ENCODE measurements around the gene TIMP2.
"Not testable (repeated sequence)": the region's sequence is repeated elsewhere in the genome, so short reads cannot be mapped to it uniquely, and the experiment has no call there.

Gene TIMP2, protein sequence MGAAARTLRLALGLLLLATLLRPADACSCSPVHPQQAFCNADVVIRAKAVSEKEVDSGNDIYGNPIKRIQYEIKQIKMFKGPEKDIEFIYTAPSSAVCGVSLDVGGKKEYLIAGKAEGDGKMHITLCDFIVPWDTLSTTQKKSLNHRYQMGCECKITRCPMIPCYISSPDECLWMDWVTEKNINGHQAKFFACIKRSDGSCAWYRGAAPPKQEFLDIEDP

DNA sequence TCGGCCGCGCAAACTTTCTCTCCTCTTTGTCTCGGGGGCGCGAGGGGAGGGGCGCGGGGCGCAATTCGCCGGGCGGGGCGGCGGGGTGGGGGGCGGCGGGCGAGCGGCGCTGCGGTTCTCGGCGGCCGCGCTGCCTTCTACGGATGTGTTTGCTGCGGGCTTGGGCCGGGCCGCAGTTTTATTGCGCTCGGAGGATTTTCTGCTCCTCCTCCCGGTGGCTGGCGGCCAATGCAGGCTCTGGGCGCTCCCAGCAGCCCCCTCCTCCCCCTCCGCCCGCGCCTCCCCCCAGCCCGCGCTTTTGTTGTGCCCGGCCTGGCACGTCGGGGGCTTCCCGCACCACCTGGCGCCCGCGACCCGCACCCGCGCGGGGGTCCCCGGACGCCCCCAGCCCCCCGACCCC, at the start of gene TIMP2:
Gene TIMP2 (minus strand): TSS at position 154 of the 400 bp plus-strand sequence. CDS start 299 bp downstream, outside the sequence.
- DNase-seq: peak; percentile 47

DNA sequence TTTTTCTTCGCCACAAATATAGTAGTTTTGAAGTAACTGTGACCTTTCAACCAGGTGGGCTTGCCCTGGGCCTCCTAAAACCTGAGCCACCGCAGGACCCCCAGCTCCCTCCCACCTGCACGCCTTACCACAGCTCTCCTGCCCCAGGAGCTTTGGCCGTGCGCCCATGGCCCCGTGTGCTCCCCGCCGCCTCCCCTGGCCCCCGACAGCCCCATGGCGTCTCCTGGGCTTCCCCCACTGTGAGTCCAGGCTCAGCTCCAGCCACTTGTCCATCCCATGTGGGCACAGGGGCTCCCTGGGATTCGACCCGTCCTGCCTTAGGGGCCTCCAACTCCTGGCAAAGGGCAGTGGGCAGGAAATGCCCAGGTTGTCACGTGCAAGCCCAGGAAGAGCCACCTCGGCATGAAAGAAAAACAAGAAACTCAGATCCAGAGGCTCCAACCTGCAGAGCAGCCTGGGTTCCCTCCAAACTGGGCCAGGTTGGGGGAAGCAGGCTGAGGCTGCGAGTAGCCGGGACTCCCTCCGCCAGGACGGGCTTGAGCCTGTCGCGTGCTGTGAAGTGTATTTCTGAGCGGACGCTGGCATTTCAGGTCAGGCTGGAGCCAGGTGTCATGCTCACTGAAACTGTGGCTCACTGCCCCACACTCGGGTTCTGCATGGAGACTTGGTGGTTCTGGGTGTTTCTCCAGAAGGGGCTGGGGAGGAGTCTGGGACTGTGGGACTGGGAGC, 48.8 kb upstream of the TIMP2 start:
- DNase-seq: no peak

DNA sequence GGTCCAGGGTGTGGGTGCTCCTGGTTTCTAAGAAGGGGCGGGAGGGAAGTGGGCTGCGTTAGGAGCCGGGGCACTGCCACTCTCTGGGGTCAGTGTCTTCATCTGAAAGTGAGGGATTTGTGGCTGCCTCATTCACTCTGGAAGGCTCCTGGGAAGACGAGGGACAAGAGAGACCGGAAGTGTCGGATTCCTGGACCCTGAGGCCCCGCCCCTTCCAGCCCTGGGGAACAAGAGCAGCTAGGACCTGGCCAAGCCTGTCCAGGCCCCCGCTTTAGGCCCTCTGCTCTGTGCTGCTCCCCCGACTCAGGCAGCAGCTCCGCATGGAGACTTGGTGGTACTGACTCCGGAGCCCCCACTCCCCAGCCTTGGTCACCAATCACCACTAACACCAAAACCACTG, 48.0 kb upstream of the TIMP2 start:
- DNase-seq: no peak

DNA sequence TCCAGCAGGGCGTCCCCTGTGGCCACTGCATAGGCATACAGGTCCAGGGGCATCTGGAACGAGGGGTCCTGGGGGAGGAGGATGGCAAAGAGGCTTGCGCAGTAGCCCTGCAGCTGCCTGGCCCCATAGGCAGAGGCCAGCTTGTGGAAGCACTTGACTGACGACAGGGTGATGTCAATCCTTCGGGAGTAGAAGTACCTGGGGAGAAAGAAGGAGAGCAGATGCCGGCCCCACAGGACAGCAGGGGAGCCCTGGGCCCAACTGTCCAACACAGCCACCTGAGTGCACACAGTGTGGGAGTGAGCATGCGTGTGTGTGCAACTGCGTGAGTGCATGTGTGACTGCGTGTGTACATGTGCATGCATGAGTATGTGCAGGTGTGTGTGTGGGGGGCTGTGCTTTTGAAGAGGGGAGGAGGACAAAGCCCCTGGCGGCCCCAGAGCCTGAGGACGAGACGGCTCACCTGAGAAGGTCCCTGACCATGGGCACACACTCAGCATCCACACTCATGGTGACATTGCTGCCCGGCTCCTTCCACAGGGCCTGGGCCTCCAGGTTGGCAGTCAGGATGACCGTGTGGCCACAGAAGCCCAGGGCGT, 47.4 kb upstream of the TIMP2 start:
- no peak for DNase-seq

DNA sequence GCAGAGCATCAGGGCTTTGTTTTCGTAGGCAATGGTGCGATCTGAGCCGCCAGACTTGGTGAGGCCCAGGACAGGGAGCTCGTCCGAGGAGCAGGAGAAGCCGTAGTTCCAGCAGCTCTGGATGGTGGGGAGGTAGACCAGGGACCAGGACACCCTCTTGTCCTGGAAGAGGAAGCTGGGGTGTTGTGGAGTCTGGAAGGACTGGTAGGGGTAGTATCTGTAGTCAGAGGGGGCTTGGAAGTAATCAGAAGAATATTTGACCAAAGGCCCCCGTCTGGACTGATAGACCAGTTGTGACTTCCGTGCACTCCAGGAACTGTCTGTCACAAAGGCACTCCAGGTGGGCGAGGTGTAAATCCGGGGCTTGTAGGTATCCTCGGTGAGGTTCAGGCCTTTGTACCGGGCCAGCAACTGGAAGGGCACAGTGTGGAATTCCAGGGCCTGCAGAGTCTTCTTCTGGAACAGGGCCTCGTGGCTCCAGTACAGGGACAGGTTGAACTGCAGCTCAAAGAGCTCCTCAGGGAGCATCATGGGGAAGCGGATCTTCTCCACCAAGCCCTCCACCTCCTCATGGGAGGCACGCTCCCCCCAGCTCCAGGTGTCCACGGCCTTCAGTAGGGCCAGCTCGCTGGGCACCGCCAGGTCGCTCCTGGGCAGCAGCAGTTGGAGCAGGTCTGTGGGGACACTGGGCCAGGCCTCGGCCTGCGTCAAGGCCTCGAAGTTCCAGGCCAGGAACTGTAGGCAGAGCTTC, 46.7 kb upstream of the TIMP2 start:
- DNase-seq: no peak

DNA sequence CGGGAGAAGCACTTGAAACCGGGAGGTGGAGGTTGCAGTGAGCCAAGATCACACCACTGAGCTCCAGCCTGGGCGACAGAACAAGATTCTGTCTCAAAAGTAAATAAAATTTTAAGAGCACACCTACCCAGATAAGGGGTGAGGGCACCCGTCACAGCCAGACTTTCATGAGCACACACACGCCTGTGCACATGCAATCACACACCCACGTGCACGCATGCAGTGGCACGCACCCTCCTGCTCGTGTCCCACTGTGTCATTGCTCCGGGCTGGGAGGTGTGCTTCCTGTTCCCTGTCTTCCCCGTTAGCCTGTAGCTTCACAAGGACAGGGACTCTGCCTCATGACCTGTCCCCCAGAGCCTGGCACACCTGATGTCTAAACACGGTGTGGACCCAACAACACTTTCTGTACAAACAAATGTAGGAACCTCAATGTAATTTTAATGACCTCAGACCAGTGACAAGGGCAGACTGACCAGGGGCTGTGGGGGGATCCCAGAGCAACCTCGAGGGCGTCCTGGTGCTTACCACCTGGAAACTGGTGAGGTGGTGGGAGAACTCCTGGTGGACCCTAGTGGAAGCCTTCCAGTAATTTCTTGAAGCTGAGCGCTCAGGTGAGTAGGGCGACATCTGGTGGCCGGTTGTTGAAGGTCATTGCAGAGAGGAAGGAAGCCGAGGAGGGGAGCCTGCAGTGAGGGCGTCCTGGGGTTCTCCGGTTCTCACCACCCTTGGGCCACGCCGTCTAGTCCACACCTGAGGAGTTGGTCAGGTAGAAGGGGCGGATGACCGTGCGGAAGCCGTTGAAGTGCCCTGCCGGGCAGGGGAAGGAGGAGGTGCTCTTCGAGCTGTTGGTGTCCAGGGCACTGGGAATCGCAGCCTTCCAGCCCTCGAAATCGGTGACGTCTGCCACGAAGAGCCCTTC, 45.9 kb upstream of the TIMP2 start:
- DNase-seq: peak; percentile 20

DNA sequence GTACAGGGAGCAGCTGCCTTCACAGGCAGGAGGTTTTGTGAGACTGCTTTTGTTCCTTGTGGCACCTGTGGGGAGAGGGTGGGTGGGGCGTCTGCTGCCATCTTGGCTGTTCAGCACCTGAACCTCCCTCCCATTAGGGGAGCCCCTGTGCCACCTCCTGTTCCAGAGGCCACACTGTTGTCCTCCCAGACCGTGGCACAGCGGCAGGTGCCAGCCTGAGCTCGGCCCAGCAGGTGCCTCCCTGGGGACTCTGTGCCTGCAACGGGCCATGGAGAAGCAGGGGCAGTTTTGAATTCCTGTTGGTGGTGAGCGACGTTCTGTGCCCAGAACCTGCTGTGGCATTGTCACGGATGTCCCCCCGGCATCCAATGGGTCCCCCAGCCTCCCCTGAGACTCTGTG, 44.7 kb upstream of the TIMP2 start:
- DNase-seq: no peak

DNA sequence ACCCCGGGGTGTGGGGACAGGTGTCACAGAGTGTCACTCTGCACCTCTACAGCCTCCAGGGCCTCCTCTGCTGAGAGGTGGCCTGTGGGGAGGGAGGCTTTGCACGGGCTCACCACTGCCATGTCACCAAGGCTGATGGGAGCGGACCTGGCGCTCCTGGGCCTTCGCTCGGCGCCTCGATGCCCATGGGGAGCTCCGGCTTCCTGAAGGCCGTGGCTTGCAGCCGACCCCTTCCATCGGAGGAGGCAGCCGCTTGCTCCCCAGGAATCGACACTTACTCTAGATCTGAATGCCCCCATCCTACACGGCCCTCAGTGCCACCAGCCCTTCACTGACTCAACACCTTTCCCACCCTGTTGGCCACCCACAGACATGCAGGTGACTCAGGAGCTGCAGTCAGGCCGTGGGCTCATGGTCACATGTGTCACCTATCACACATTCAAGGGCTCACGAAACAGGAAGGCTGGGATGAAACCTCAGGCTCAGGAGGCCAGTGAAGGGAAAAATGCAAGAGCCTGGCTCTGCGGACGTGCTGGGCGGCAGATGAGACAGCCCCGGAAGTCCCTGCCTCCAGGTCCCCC, 42.7 kb upstream of the TIMP2 start:
- DNase-seq: no peak

DNA sequence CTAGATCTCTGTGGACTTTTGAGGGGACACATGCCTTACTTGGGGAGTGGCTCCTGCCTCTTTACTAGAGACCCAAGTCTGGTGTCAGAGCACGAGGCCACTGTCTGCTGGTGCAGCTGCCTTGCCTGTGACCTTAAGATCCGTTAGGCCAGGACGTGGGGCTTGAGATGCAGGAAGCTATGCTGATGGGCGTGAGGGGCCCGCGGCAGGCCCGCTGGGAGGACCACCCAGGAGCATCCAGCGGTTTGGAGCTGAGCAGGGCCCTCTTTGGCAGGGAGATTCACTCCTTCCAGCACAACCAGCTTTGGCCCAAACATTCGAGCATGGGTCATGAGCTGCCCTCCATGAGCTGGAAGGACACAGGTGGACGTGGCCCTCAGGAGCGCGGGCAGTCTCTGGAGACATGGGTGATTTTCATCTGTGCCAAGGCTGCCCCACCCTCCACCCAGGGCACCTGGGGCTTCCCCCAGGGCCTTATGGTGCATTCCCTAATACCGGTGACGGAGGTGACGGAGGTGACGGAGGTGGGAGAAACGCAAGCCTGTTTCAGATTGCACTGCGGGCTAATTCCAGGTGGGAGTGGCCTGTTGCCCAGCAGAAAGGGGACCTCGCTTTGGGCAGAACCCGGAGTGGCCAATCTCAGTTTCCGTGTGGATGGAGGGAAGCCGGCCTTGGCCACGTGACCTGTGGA, 41.9 kb upstream of the TIMP2 start:
- no peak for DNase-seq

DNA sequence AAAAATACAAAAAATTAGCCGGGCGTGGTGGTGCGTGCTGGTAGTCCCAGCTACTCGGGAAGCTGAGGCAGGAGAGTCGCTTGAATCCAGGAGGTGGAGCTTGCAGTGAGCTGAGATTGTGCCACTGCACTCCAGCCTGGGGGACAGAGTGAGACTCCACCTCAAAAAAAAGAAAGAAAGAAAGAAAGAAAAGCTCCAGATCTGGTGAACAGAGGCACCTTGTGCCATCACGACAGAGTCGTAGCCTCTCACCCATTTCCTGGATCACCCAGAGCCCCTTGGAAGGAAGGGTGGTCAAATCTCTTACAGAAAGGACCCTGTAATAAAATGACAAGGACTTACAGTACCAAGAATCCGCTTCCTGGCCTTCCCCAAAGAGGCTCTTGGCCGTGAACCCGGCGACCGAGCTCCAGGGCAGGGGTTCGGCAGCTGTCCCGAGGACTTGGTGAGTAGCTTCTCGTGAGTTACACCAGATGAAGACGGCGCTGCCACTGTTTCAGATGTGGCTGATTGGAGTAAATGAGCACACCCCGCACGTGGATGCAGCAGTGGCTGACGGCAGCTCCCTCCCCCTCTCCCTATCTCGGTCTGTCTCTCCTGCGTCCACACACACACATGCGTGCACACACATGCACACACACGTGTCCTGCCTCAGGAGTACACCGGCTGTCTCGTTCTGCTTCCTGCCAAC, 41.1 kb upstream of the TIMP2 start:
- no peak for DNase-seq

DNA sequence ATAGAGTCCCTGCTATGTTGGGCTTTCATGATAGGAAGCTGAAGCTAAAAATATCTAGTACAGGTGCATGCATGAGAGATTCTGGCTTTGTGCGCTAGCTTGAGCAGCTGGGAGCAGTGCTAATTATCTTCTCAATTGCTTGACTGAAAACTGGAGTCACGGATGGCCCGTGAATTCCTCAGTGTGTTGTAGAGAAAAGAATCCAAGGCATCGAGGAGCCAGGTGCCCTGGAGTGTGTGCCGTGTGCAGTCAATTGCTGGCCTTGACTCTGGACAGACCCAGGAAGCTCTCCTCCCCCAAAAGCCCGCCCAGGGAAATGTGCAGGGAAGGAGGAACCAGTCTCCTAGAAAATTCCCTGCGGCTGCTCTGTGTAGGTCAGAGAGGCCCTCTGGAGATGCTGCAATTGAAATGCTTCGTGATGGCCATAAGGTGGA, 40.3 kb upstream of the TIMP2 start:
- no peak for DNase-seq

DNA sequence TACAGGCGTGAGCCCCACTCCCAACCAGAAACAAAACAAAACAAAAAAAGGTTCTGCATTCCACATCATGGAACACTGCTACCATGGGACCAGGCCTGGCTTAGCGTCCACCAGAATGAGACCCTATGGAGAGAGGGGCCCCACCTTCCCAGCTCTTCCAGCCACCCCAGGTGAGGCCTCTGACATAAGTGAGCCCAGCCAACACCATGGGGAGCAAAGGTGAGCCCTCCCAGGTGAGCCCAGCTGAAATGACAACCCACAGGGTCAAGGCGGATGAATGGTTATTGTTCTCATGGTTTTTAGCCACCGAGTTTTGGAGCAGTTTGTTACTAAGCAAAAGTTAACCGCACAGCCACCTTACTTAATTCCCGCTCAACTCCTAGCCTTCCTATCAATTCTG, 38.2 kb upstream of the TIMP2 start:
- DNase-seq: no peak

DNA sequence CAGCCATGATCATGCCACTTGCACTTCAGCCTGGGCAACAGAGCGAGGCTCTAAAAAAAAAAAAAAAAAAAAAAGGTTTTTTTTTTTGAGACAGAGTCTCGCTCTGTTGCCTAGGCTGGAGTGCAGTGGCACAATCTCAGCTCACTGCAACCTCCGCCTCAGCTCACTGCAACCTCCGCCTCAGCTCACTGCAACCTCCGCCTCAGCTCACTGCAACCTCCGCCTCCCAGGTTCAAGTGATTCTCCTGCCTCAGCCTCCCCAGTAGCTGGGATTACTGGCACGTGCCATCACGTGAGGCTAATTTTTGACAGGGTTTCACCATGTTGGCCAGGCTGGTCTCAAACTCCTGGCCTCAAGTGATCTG, 37.8 kb upstream of the TIMP2 start:
- not testable (repeated sequence) for DNase-seq

DNA sequence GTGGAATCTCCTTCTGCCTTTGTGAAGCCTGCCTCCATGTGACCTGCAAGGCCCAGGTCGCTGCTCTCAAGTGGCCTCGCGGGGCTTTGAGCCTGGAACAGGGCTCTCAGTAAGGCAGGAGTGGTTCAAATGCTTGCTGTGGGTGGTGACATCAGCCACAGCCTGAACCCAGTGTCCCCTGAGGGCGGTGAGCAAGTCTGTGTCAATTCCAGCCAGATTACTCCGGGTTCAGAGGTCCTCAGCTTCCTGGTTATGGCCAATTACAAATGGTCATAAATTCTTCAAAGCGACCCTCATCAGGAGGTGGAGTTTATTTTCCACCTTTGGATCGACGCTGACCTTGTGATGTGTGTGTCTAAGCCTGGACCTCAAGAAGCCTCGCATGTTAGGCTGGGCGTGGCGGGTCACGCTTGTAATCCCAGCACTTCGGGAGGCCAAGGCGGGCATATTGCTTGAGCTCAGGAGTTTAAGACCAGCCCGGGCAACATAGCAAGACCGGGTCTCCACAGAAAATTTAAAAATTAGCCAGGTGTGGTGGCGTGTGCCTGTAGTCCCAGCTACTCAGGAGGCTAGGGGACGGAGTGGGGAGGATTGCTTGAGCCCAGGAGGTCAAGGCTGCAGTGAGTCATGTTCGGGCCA, 37.3 kb upstream of the TIMP2 start:
- no peak for DNase-seq

DNA sequence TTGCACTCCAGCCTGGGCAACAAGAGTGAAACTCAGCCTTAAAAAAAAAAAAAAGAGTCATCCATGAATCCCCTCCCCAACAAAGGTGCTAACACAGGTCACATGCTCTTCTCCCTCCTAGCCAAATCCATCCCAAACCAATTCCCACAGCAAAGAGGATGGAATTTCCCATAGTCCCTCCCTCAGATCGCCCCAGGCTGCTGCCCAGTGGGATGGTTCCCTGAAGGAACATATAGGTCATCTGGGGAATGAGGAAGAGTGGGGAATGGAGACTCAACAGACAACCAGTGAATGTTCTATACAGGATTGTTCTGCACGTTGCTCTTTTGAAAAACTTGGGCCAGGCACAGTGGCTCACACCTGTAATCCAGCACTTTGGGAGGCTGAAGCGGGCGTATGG, 36.4 kb upstream of the TIMP2 start:
- DNase-seq: no peak

DNA sequence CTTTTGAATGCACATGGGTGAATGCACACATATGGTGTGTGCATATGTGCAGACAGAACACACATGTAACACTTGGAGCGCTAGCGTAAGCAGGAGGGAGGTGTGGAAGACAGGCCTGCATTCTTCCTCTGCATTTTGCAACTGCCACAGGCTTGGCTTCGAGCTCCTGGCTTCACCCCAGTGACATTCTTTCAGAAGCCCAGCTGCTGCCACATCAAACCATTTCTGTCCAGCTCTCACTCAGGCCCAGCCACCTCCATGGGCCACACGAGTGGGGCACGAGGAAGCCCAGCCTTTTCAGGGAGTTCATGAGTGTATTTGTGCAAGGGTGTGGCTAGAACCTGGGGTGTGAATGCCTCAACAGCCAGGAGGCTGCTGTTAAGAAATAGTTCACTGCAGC, 35.7 kb upstream of the TIMP2 start:
- DNase-seq: no peak

DNA sequence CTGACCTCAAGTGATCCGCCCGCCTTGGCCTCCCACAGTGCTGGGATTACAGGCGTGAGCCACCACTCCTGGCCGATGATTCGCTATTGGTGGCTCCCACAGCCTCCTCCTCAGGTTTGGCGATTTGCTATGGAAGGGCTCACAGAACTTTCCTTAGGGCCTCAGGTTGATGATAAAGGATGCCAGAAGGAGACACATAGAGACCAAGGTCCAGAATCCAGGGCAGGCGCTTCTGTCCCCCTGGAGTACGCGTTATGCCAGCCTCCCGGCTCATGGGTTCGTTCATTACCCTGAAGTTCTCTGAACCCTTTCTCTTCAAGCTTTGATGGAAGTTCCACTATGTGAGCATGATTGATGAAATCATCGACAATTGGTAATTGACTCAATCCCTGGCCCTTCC, 34.6 kb upstream of the TIMP2 start:
- DNase-seq: no peak

DNA sequence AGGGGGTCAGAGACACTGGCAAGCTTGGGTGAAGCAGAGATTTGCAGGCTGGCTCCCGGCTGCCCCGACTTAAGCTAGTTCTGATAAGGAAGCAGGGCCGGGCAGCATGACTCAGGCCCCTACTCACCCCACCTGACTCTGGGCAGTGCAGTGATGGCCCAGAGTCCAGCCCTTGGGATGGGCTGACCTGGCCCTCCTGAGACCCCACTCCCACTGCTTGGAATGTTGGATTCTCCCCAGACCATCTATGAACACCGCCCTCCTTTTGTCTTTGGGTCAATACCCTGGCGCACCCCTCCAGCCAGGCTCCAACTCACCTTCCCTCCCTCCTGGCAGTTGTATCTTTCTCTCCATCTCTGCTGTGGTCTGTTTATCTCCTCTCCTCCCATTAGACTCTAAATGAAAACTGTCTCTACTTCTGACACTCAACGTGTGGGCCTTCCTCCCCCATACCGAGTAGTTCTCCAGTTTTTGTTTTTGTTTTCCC, 33.5 kb upstream of the TIMP2 start:
- DNase-seq: no peak

DNA sequence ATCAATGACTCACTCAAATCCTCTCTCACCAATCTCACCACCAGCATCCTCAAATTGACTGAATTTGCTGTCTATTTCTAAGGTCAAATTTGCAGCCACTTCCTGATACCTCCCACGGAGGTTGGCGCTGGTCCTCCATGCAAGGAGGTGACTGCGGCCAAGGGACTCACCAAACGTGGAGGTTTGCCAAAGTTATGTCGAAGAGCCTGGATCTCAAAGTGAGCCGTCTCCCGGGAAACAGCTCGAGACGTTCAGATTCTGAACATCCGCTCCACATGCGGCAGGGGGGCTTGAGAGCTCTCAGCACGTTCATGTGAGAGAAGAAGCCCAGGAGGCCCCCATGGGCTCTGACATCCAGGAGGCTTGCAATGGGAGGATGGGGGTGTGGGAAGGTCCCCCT, 31.9 kb upstream of the TIMP2 start:
- no peak for DNase-seq

DNA sequence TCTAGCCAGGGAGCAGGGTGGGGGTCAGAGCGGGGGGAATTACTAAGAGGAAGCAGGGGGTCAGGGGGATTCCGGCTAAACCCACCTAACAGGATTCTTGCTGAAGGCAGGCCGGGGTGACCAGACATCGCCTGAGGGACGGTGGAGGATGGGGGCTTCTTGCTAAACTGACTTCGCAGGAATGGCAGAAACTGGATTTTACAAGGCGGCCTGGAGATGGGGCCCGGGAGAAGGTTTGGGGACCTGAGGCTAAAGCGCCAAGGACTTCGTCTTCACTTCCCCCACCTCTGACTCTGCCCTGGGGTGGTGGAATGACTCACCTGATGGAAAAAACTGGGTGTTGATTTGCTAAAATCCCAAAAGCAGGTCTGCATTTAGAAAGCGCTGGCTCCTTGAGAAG, 31.1 kb upstream of the TIMP2 start:
- no peak for DNase-seq

Measured in NCI-H748 treated with DMSO at 0.1 percent for 48 hours (cell line).